KOPT-K1 (cell line): Measurements from ENCODE around the gene TMOD2.

Source experiments
- H3K27ac ChIP-seq: fragments of 200-600 bp; sonication (generic); 2 replicates; pipeline ENCODE4 v1.5.1; 2016; ENCODE audit warnings: antibody characterized with exemption, mild to moderate bottlenecking, low read depth, low read length; ENCODE audit not compliant: poor library complexity, severe bottlenecking
- H3K36me3 ChIP-seq: fragments of 200-600 bp; sonication (generic); 2 replicates; pipeline ENCODE4 v1.5.1; 2017; ENCODE audit warnings: antibody characterized with exemption, mild to moderate bottlenecking, low read length, moderate library complexity; ENCODE audit not compliant: insufficient read depth
- H3K9me3 ChIP-seq: fragments of 200-600 bp; sonication (generic); 2 replicates; pipeline ENCODE4 v1.5.1; 2017; ENCODE audit warnings: antibody characterized with exemption, low read length, mild to moderate bottlenecking; ENCODE audit not compliant: insufficient read depth, poor library complexity, severe bottlenecking

The TMOD2 gene

GRCh38 chr15:51841406-51842040 is 90.1 kb downstream of the TMOD2 start:
- H3K36me3 ChIP-seq = no peaks in the 10 kb centered on the region
- H3K9me3 ChIP-seq = no peaks in the 10 kb centered on the region
- no peak overlapping the region for H3K27ac ChIP-seq

- no peaks in the 10 kb centered on the region for H3K36me3 ChIP-seq
- no peak overlapping the region for H3K27ac ChIP-seq
- H3K9me3 ChIP-seq = no peaks in the 10 kb centered on the region
These were observed 90.9 kb downstream of the TMOD2 start for GRCh38 chr15:51842265-51842664.

GRCh38 chr15:51842852-51843737 is 91.7 kb downstream of the TMOD2 start:
- Histone ChIP-seq H3K9me3 (no peaks in the 10 kb centered on the region), H3K36me3 (no peaks in the 10 kb centered on the region), H3K27ac (no peak overlapping the region)

- no peak overlapping the region for H3K27ac ChIP-seq
- H3K9me3 ChIP-seq = no peaks in the 10 kb centered on the region
- H3K36me3 ChIP-seq = no peaks in the 10 kb centered on the region
These were observed 93.5 kb downstream of the TMOD2 start for GRCh38 chr15:51844747-51845426.

GRCh38 chr15:51846066-51846462 is 94.7 kb downstream of the TMOD2 start:
- H3K36me3 ChIP-seq = no peaks in the 10 kb centered on the region
- H3K9me3 ChIP-seq = no peaks in the 10 kb centered on the region
- no peak overlapping the region for H3K27ac ChIP-seq

GRCh38 chr15:51846463-51847230 is 95.2 kb downstream of the TMOD2 start:
- Histone ChIP-seq H3K27ac (no peak overlapping the region), H3K9me3 (no peaks in the 10 kb centered on the region), H3K36me3 (no peaks in the 10 kb centered on the region)

GRCh38 chr15:51848811-51849210 is 97.4 kb downstream of the TMOD2 start:
- no peak overlapping the region for H3K27ac ChIP-seq
- H3K9me3 ChIP-seq = no peaks in the 10 kb centered on the region
- H3K36me3 ChIP-seq = no peaks in the 10 kb centered on the region

GRCh38 chr15:51849860-51850259 is 98.5 kb downstream of the TMOD2 start:
- no peaks in the 10 kb centered on the region for H3K36me3 ChIP-seq
- H3K9me3 ChIP-seq = no peaks in the 10 kb centered on the region
- no peak overlapping the region for H3K27ac ChIP-seq

- H3K27ac ChIP-seq = no peak overlapping the region
These were observed 102.6 kb downstream of the TMOD2 start for GRCh38 chr15:51853998-51854397.

GRCh38 chr15:51855612-51856011 is 104.2 kb downstream of the TMOD2 start:
- H3K9me3 ChIP-seq = no peaks in the 10 kb centered on the region
- H3K27ac ChIP-seq = no peak overlapping the region
- H3K36me3 ChIP-seq = no peaks in the 10 kb centered on the region

More at GRCh38 chr15:51853998-51854397, 102.6 kb downstream of the TMOD2 start:
- H3K9me3 ChIP-seq = no peaks in the 10 kb centered on the region
- H3K36me3 ChIP-seq = no peaks in the 10 kb centered on the region

GRCh38 chr15:51856714-51857380 is 105.5 kb downstream of the TMOD2 start:
- Histone ChIP-seq H3K36me3 (no peaks in the 10 kb centered on the region), H3K27ac (no peak overlapping the region), H3K9me3 (no peaks in the 10 kb centered on the region)

- Histone ChIP-seq H3K36me3 (peaks cover 35% of the 10 kb centered on the region), H3K27ac (peak overlapping the region; percentile 54), H3K9me3 (no peaks in the 10 kb centered on the region)
These were observed 110.4 kb downstream of the TMOD2 start for GRCh38 chr15:51861557-51862359.

- Histone ChIP-seq H3K9me3 (no peaks in the 10 kb centered on the region), H3K27ac (no peak overlapping the region), H3K36me3 (peaks cover 44% of the 10 kb centered on the region)
These were observed 111.7 kb downstream of the TMOD2 start for GRCh38 chr15:51863131-51863530.
